ENCODE data around the gene PCDHA10. TPM values are rescaled to one million over a fixed set of nuclear protein-coding genes. Genes with fewer than 3 reads are reported as not detected.

The PCDHA10 gene, protein sequence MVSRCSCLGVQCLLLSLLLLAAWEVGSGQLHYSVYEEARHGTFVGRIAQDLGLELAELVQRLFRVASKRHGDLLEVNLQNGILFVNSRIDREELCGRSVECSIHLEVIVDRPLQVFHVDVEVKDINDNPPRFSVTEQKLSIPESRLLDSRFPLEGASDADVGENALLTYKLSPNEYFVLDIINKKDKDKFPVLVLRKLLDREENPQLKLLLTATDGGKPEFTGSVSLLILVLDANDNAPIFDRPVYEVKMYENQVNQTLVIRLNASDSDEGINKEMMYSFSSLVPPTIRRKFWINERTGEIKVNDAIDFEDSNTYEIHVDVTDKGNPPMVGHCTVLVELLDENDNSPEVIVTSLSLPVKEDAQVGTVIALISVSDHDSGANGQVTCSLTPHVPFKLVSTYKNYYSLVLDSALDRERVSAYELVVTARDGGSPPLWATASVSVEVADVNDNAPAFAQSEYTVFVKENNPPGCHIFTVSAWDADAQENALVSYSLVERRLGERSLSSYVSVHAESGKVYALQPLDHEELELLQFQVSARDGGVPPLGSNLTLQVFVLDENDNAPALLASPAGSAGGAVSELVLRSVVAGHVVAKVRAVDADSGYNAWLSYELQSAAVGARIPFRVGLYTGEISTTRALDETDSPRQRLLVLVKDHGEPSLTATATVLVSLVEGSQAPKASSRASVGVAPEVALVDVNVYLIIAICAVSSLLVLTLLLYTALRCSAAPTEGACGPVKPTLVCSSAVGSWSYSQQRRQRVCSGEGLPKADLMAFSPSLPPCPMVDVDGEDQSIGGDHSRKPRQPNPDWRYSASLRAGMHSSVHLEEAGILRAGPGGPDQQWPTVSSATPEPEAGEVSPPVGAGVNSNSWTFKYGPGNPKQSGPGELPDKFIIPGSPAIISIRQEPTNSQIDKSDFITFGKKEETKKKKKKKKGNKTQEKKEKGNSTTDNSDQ
- total RNA-seq (2021) (10.8 to 12.0 TPM (median 11.6 TPM) in 3 replicates), Bru-seq, nascent RNA (percentile 79 among the genes with signal in this experiment)
- long read RNA-seq, experiment 1, full-length matches to known transcripts = 19 of 22 reads
- long read RNA-seq, experiment 1, partial matches to known transcripts = 0 of 22 reads
- long read RNA-seq, experiment 1, other reads (novel, unspliced or antisense) = 3 of 22 reads
- long read RNA-seq, experiment 2, full-length matches to known transcripts = 7 of 9 reads
- long read RNA-seq, experiment 2, partial matches to known transcripts = 0 of 9 reads
- long read RNA-seq, experiment 2, other reads (novel, unspliced or antisense) = 2 of 9 reads
- long read RNA-seq, experiment 3 = 0 reads

DNA sequence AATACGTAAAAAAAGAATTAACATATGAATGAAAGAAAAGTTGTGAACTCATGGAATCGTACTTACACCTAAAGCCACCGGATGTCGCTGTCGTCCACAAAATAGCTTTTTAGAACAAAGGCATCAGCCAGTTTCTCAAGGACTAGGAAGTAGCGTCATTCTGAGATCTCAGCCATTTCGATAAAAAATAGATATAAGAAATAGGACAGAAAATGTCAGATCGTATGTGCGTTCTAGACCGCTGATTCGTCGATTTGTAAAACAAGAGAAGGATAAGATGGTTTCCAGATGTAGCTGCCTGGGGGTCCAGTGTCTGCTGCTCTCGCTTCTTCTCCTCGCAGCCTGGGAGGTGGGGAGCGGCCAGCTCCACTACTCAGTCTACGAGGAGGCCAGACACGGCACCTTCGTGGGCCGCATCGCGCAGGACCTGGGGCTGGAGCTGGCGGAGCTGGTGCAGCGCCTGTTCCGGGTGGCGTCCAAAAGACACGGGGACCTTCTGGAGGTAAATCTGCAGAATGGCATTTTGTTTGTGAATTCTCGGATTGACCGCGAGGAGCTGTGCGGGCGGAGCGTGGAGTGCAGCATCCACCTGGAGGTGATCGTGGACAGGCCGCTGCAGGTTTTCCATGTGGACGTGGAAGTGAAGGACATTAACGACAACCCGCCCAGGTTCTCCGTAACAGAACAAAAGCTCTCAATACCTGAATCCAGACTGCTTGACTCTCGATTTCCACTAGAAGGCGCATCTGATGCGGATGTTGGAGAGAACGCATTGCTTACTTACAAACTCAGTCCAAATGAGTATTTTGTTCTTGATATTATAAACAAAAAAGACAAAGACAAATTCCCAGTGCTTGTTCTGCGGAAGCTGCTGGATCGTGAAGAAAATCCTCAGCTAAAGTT, at the start of gene PCDHA10:
PCDHA10 (plus strand) TSS at position 126 of the 903 bp plus-strand sequence; CDS start at position 278, 152 bp downstream.
- POLR2A ChIA-PET = interaction anchor here (1.5 to 1.6 kb wide), 2 partner anchors 13 to 184 kb away, joined by 5 to 10 read pairs; partner anchors contain the start of gene PCDHA11
- TF ChIP-seq, protein P1, sequence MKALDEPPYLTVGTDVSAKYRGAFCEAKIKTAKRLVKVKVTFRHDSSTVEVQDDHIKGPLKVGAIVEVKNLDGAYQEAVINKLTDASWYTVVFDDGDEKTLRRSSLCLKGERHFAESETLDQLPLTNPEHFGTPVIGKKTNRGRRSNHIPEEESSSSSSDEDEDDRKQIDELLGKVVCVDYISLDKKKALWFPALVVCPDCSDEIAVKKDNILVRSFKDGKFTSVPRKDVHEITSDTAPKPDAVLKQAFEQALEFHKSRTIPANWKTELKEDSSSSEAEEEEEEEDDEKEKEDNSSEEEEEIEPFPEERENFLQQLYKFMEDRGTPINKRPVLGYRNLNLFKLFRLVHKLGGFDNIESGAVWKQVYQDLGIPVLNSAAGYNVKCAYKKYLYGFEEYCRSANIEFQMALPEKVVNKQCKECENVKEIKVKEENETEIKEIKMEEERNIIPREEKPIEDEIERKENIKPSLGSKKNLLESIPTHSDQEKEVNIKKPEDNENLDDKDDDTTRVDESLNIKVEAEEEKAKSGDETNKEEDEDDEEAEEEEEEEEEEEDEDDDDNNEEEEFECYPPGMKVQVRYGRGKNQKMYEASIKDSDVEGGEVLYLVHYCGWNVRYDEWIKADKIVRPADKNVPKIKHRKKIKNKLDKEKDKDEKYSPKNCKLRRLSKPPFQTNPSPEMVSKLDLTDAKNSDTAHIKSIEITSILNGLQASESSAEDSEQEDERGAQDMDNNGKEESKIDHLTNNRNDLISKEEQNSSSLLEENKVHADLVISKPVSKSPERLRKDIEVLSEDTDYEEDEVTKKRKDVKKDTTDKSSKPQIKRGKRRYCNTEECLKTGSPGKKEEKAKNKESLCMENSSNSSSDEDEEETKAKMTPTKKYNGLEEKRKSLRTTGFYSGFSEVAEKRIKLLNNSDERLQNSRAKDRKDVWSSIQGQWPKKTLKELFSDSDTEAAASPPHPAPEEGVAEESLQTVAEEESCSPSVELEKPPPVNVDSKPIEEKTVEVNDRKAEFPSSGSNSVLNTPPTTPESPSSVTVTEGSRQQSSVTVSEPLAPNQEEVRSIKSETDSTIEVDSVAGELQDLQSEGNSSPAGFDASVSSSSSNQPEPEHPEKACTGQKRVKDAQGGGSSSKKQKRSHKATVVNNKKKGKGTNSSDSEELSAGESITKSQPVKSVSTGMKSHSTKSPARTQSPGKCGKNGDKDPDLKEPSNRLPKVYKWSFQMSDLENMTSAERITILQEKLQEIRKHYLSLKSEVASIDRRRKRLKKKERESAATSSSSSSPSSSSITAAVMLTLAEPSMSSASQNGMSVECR (CRISPR knock-in tag; IDR thresholded peaks at IDR 0.05; ENCODE audit: borderline replicate concordance) = peak; percentile 29; the same call in 1 of the 2 replicates
- TF ChIP-seq, protein P2, sequence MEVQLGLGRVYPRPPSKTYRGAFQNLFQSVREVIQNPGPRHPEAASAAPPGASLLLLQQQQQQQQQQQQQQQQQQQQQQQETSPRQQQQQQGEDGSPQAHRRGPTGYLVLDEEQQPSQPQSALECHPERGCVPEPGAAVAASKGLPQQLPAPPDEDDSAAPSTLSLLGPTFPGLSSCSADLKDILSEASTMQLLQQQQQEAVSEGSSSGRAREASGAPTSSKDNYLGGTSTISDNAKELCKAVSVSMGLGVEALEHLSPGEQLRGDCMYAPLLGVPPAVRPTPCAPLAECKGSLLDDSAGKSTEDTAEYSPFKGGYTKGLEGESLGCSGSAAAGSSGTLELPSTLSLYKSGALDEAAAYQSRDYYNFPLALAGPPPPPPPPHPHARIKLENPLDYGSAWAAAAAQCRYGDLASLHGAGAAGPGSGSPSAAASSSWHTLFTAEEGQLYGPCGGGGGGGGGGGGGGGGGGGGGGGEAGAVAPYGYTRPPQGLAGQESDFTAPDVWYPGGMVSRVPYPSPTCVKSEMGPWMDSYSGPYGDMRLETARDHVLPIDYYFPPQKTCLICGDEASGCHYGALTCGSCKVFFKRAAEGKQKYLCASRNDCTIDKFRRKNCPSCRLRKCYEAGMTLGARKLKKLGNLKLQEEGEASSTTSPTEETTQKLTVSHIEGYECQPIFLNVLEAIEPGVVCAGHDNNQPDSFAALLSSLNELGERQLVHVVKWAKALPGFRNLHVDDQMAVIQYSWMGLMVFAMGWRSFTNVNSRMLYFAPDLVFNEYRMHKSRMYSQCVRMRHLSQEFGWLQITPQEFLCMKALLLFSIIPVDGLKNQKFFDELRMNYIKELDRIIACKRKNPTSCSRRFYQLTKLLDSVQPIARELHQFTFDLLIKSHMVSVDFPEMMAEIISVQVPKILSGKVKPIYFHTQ (CRISPR knock-in tag; IDR thresholded peaks at IDR 0.05) = no peak
- TF ChIP-seq, protein P3, sequence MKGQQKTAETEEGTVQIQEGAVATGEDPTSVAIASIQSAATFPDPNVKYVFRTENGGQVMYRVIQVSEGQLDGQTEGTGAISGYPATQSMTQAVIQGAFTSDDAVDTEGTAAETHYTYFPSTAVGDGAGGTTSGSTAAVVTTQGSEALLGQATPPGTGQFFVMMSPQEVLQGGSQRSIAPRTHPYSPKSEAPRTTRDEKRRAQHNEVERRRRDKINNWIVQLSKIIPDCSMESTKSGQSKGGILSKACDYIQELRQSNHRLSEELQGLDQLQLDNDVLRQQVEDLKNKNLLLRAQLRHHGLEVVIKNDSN (CRISPR knock-in tag; IDR thresholded peaks at IDR 0.05) = no peak
- TF ChIP-seq ZBTB21 (CRISPR knock-in tag; IDR thresholded peaks at IDR 0.05; ENCODE audit: borderline replicate concordance) = no peak
- TF ChIP-seq SMAD3 (CRISPR knock-in tag; IDR thresholded peaks at IDR 0.05; ENCODE audit: borderline replicate concordance) = no peak
- TF ChIP-seq ZNF671 (CRISPR knock-in tag; IDR thresholded peaks at IDR 0.05) = no peak
- no peak for TF ChIP-seq PRRX2 (CRISPR knock-in tag; IDR thresholded peaks at IDR 0.05)
- TF ChIP-seq NFE2L1 (CRISPR knock-in tag; IDR thresholded peaks at IDR 0.05) = no peak
- TF ChIP-seq, protein P4, sequence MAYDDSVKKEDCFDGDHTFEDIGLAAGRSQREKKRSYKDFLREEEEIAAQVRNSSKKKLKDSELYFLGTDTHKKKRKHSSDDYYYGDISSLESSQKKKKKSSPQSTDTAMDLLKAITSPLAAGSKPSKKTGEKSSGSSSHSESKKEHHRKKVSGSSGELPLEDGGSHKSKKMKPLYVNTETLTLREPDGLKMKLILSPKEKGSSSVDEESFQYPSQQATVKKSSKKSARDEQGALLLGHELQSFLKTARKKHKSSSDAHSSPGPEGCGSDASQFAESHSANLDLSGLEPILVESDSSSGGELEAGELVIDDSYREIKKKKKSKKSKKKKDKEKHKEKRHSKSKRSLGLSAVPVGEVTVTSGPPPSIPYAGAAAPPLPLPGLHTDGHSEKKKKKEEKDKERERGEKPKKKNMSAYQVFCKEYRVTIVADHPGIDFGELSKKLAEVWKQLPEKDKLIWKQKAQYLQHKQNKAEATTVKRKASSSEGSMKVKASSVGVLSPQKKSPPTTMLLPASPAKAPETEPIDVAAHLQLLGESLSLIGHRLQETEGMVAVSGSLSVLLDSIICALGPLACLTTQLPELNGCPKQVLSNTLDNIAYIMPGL (CRISPR knock-in tag; IDR thresholded peaks at IDR 0.05) = peak; percentile 87
- TF ChIP-seq IRF2 (CRISPR knock-in tag; IDR thresholded peaks at IDR 0.05; ENCODE audit: borderline replicate concordance, low read depth) = no peak
- TF ChIP-seq NR2C2 (CRISPR knock-in tag; IDR thresholded peaks at IDR 0.05) = no peak
- TF ChIP-seq, protein P5, sequence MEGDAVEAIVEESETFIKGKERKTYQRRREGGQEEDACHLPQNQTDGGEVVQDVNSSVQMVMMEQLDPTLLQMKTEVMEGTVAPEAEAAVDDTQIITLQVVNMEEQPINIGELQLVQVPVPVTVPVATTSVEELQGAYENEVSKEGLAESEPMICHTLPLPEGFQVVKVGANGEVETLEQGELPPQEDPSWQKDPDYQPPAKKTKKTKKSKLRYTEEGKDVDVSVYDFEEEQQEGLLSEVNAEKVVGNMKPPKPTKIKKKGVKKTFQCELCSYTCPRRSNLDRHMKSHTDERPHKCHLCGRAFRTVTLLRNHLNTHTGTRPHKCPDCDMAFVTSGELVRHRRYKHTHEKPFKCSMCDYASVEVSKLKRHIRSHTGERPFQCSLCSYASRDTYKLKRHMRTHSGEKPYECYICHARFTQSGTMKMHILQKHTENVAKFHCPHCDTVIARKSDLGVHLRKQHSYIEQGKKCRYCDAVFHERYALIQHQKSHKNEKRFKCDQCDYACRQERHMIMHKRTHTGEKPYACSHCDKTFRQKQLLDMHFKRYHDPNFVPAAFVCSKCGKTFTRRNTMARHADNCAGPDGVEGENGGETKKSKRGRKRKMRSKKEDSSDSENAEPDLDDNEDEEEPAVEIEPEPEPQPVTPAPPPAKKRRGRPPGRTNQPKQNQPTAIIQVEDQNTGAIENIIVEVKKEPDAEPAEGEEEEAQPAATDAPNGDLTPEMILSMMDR (IDR thresholded peaks at IDR 0.05) = peak; percentile 36
- TF ChIP-seq ZNF396 (CRISPR knock-in tag; IDR thresholded peaks at IDR 0.05; ENCODE audit: borderline replicate concordance) = no peak
- TF ChIP-seq, protein P6, sequence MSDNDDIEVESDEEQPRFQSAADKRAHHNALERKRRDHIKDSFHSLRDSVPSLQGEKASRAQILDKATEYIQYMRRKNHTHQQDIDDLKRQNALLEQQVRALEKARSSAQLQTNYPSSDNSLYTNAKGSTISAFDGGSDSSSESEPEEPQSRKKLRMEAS (CRISPR knock-in tag; IDR thresholded peaks at IDR 0.05) = peak; percentile 60; the same call in 1 of the 2 replicates
- no peak for TF ChIP-seq GTF2I (CRISPR knock-in tag; conservative IDR thresholded peaks at IDR 0.05)
- TF ChIP-seq ZNF423 (CRISPR knock-in tag; IDR thresholded peaks at IDR 0.05) = no peak
- ATAC-seq (peak; percentile 84), DNase-seq (ENCODE audit: low spot score) (peak; percentile 48)
- H3K36me3 Mint-ChIP-seq = peaks cover 23% of the 10 kb centered on the region
- H3K27ac Mint-ChIP-seq = peak within 1 kb of the TSS; percentile 78
- H3K4me1 Mint-ChIP-seq = peaks cover 23% of the 10 kb centered on the region
- H3K9me3 Mint-ChIP-seq = peaks cover 12% of the 10 kb centered on the region
- CTCF ChIA-PET = interaction anchor here (0.7 to 3.1 kb wide), 59 partner anchors 8 to 557 kb away, joined by 3 to 80 read pairs (median 4); partner anchors contain the start of genes ANKHD1, PCDHA1, PCDHA11 and PCDHA12
- no peaks in the 10 kb centered on the region for H3K27me3 Mint-ChIP-seq (ENCODE audit: low read depth)
- H3K4me3 Mint-ChIP-seq = peak within 1 kb of the TSS; percentile 92

Data from WTC11 (cell line).